ENCODE data around the gene GFRA4.

GFRA4 gene

DNA sequence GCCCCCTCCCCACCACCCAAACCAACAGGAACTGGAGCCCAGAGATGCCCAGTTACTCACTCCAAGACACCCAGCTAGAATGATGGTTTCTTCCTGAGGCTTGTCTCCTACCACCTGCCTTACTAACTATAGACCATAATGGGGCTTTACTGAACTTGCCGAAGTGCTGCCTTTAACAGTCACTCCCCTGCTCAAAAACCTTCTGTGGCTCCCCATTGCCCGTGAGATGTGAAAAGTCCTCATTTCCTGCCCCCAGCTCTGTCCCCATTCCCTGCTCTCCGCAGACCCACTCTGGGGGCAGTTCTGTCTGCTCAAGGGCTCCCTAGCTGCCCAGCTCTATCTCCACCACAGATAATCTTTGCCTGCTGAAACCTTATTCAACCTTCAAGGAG is 44.3 kb upstream of the GFRA4 start:
- TF ChIP-seq, protein P1, sequence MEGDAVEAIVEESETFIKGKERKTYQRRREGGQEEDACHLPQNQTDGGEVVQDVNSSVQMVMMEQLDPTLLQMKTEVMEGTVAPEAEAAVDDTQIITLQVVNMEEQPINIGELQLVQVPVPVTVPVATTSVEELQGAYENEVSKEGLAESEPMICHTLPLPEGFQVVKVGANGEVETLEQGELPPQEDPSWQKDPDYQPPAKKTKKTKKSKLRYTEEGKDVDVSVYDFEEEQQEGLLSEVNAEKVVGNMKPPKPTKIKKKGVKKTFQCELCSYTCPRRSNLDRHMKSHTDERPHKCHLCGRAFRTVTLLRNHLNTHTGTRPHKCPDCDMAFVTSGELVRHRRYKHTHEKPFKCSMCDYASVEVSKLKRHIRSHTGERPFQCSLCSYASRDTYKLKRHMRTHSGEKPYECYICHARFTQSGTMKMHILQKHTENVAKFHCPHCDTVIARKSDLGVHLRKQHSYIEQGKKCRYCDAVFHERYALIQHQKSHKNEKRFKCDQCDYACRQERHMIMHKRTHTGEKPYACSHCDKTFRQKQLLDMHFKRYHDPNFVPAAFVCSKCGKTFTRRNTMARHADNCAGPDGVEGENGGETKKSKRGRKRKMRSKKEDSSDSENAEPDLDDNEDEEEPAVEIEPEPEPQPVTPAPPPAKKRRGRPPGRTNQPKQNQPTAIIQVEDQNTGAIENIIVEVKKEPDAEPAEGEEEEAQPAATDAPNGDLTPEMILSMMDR (IDR thresholded peaks at IDR 0.05; ENCODE audit: low read depth, low read length), result no peak
- no peaks in the 10 kb centered on the region for H3K36me3 ChIP-seq
- H3K4me1 ChIP-seq, result no peaks in the 10 kb centered on the region
- no peaks in the 10 kb centered on the region for H3K27me3 ChIP-seq
- no peak for DNase-seq
- no peaks in the 10 kb centered on the region for H3K9me3 ChIP-seq
- H3K4me3 ChIP-seq (ENCODE audit: low read depth, low read length), result no peak overlapping the region

DNA sequence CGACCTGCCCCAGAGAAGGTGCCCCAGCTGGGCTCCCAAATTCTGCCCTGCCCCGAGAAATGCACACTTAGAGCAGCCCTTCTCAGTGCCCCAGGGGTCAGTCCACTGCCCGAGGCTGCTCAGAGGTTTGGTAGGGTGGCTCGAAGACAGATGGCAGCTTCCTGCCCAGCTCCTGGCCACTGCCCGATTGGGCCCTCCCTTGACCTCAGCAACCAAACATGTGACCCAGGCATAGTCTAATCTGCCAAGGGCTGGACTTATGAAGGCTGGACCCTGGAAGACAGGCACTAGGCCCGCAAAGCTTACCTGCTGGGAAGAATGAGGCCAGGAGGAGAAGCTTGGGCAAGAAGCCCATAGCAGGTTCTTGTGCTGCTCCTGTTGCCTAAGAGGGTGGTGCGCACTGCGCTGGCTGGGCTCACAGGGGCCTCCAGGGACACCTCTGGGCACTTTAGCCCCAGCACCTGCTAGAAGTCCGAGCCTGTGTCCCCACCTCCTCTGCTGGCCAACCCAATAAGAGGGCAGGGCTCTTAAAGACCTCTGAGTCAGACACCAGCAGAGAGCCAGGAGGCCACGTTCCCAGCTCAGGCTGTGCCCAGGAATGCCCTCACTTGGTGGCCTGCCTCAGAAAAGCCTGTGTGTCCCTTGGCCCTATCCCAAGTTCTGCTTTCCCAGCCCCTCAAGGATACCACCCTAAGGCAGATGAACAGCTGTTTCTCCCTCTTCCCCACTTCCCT is 43.7 kb upstream of the GFRA4 start:
- Histone ChIP-seq H3K4me3 (ENCODE audit: low read depth, low read length) (no peak overlapping the region), H3K4me1 (no peaks in the 10 kb centered on the region), H3K9me3 (no peaks in the 10 kb centered on the region), H3K36me3 (no peaks in the 10 kb centered on the region), H3K27me3 (no peaks in the 10 kb centered on the region)
- TF ChIP-seq, protein P1 (IDR thresholded peaks at IDR 0.05; ENCODE audit: low read depth, low read length), result no peak
- DNase-seq, result no peak

DNA sequence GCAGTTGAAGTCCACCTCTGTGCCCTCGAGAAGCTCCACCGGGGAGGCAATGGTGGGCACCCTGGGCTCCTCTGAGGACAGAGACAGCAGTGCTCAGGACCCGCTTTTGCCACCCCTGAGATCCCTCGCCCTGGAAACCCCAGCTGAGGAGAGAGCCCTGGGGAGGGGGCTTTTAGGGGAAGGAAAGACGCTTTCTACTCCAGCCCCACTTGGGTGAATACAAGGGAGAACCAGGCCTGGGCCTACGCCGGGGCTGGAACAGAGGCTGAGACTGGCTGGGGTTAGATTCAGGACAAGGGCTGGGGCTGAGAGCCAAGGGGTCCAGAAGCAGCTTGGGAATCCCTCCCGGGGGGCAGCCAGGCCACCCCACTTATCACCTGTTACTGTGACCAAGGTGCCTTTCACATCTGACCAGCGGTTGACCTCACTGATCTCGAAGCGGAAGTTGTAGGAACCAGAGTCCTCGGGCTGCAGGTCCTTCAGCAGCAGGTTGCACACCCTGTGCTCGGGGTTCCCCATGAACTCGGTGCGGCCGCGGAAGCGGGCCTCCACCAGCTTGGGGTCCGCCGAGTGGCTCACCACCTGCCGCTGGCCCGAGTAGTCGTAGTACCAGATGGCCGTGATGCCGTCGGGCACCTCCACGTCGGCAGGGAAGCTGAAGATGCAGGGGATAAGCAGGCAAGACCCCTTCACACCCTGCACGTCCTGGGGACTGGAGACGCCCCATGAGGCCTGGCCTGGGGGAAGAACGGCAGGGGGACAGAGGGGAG is 43.0 kb upstream of the GFRA4 start:
- Histone ChIP-seq H3K9me3 (no peaks in the 10 kb centered on the region), H3K27me3 (no peaks in the 10 kb centered on the region), H3K4me3 (ENCODE audit: low read depth, low read length) (no peak overlapping the region), H3K4me1 (no peaks in the 10 kb centered on the region), H3K36me3 (no peaks in the 10 kb centered on the region)
- no peak for DNase-seq
- TF ChIP-seq, protein P1 (IDR thresholded peaks at IDR 0.05; ENCODE audit: low read depth, low read length), result no peak

DNA sequence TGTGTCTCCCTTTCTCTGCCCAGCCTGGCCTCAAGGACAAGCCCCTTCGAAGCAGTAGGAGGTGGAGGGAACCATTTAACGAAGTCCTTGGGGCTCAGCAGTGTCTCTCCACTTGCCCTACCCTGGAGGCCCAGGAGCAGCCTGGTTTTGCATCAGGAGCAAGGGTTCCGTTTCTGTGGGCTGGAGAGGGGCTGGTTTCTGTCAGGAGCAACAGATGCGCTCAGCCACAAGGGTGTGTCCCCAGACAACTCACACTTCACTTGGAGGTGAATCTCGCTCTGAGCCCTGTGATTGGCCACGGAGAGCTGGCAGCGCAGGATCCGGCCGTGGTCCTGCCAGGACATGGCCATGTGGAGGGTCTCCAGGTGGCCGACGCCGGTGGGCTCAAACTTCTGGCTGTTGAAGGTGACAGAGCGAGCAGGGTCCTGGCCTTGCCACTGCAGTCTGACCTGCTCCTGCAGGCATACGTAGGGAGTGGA is 42.3 kb upstream of the GFRA4 start:
- Histone ChIP-seq H3K36me3 (no peaks in the 10 kb centered on the region), H3K27me3 (no peaks in the 10 kb centered on the region), H3K9me3 (no peaks in the 10 kb centered on the region), H3K4me1 (no peaks in the 10 kb centered on the region), H3K4me3 (ENCODE audit: low read depth, low read length) (no peak overlapping the region)
- DNase-seq, result no peak
- TF ChIP-seq, protein P1 (IDR thresholded peaks at IDR 0.05; ENCODE audit: low read depth, low read length), result no peak

DNA sequence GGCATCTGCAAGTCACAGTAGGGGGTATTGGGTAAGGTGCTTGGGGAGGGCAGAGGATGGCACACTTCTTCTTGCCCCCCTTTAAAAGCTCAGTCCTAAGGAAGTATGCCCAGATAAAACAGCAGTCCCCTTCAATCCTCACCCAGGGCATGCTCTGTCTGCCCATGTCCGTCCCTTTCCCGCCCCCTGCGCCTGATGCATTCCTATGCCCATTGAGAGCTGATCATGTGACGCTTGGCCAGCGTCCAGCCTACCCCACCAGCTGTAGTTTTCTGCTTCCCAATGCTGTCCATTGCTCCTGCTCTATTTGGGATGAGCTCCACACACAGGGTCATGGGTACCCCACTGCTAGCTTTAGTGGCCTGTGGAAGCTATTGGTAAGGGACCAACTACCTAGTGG is 40.9 kb upstream of the GFRA4 start:
- no peak for DNase-seq

More for the DNA sequence above, 40.9 kb upstream of the GFRA4 start:
- no peaks in the 10 kb centered on the region for H3K27me3 ChIP-seq
- H3K4me3 ChIP-seq (ENCODE audit: low read depth, low read length), result no peak overlapping the region
- H3K9me3 ChIP-seq, result no peaks in the 10 kb centered on the region
- H3K36me3 ChIP-seq, result no peaks in the 10 kb centered on the region
- TF ChIP-seq, protein P1 (IDR thresholded peaks at IDR 0.05; ENCODE audit: low read depth, low read length), result no peak
- no peaks in the 10 kb centered on the region for H3K4me1 ChIP-seq
